Stimulated activated CD8-positive, alpha-beta memory T cell treated with anti-CD3 and anti-CD28 coated beads, Interleukin-12 subunit alpha, Interleukin-12 subunit beta, amount 100 ng/mL, for 24 hours (primary cell): ENCODE results near the gene CYP4B1.
"Not testable (repeated sequence)": the region's sequence is repeated elsewhere in the genome, so short reads cannot be mapped to it uniquely, and the experiment has no call there.

ENCODE experiments used
- DNase-seq: peaks from one replicate; pipeline ENCODE4 v3.0.0-alpha.2; 2020; ENCODE audit errors: extremely low read depth

Gene CYP4B1

DNA sequence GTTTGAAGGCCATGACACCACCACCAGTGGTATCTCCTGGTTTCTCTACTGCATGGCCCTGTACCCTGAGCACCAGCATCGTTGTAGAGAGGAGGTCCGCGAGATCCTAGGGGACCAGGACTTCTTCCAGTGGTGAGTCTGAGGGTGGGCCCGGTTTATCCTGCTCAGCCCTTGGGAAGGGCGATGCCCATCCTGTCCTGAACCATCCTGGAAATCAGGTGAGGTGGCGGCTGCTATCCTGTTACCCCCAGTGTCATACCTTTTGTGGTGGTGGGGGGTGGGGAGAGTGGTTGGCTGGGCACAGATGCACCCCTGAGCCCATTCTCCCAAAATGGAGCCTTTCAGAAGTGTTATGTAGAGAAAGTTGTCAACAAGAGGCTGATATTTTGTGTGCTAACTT, 16.3 kb downstream of the CYP4B1 start:
- no peak for DNase-seq

GRCh38 chr1:46816930-46817329, 18.1 kb downstream of the CYP4B1 start:
- no peak for DNase-seq

GRCh38 chr1:46817814-46818213, 19.0 kb downstream of the CYP4B1 start:
- DNase-seq, result no peak

DNA sequence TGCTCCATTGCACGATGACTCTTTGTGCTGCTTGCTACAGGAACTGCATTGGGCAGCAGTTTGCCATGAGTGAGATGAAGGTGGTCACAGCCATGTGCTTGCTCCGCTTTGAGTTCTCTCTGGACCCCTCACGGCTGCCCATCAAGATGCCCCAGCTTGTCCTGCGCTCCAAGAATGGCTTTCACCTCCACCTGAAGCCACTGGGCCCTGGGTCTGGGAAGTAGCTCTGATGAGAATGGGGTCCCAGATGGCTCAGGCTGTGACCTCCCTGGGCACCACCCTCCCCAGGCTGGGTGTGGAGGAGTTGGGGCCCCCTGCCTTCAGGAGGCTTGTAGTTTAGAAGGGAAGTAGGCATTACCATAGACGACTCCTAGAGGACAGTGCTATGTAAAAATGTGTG, 19.7 kb downstream of the CYP4B1 start:
- DNase-seq, result no peak

DNA sequence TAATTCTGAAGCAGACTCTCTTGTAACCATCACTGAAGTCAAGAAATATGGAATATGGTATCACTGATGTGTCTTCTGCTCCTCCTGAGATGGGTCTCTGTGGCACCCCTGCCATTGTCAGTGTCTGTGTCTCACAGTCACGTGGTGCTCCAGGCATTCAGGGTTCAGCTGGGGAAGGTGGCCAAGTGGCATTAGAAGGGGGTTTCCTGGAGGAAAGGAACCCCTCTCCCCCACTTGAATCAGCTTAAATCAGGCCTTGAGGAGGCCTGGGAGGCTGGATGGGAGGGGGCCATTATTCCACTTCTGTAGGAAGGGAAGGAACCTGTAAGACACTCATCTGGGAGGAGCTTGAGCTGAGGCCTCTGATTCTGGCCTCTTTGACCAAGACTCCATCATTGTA, 20.5 kb downstream of the CYP4B1 start:
- no peak for DNase-seq

DNA sequence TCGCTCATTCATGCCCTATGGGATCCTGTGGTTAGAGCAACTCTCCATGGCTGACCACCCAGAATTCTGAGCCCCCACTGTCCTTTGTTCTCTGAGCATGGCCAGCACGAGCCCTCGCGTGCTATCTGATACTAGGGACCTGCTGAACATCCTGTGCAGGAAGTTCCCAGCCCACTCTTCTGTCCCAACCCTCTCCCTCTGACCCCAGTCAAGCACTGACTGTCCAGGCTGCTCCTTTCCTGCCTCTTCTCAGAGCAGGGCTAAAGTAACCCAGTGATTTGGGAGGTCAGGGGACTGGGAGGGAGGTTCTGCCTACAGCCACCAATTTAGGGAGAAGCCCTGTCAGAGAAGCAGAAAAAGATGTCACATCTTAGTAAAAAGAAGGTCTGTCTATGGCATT, 21.2 kb downstream of the CYP4B1 start:
- no peak for DNase-seq

GRCh38 chr1:46820560-46821060, 21.8 kb downstream of the CYP4B1 start:
- no peak for DNase-seq

DNA sequence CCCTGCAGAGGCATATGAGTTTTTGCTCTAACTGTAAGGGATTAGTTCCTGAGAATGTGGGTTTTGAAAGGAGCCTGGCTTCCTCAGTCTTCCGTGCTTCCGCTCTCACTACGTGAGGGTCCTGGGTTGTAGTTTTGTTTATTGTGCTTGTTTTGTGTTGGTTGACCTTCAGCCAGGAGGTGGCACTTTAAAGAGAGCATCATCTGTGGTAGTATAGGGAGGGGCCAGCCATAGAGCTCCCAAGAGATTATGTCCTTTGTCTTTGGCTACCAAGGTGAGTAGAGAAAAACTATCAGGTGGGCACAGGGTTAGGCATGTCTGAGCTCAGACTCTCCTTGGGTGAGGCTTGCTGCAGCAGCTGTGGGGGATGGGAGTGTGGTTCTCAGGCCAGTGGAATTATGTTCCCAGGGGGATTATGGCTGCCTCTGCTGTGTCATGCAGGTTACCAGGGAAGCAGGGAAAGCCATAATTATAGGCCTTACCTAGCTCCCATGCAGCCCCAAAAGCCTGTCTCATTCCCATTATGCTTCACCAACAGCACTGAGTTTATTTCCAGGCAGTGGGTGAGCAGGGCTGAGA, 23.5 kb downstream of the CYP4B1 start:
- no peak for DNase-seq

DNA sequence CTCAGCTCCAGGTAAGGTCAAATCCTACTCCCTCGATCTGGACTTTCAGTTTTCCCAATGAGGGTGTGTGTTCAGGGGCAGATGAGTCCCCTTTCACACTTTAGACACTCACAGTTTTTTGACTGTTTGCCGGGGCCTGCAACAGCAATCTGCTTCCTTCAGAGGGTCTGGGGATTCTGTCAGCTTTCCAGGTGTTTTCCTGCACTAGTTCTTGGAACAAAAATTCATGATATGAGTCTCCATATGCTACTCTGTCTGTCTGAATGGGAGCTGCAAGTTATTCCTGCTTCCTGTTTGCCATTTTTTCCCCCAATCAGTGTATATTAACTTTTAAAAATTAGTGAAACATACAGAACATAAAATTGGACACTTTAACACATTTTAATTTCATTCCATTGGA, 24.3 kb downstream of the CYP4B1 start:
- DNase-seq, result no peak

- DNase-seq, result not testable (repeated sequence)
These were observed 28.0 kb downstream of the CYP4B1 start for GRCh38 chr1:46826892-46827291.

GRCh38 chr1:46830665-46831322, 31.9 kb downstream of the CYP4B1 start:
- DNase-seq, result no peak

DNA sequence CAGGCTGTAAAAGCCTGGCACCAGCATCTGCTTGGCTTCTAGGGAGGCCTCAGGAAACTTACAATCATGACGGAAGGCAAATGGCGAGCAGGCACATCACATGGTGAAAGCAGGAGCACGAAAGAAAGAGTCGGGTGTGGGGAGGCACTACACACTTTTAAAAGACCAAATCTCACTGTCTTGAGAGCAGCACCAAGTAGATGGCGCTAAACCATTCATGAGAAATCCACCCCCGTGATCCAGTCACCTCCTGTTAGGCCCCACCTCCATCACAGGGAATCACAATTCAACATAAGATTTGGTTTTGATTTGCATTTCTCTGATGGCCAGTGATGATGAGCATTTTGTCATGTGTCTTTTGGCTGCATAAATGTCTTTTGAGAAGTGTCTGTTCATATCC, 36.6 kb downstream of the CYP4B1 start:
- not testable (repeated sequence) for DNase-seq

- DNase-seq, result not testable (repeated sequence)
These were observed 47.5 kb downstream of the CYP4B1 start for GRCh38 chr1:46846386-46846785.

DNA sequence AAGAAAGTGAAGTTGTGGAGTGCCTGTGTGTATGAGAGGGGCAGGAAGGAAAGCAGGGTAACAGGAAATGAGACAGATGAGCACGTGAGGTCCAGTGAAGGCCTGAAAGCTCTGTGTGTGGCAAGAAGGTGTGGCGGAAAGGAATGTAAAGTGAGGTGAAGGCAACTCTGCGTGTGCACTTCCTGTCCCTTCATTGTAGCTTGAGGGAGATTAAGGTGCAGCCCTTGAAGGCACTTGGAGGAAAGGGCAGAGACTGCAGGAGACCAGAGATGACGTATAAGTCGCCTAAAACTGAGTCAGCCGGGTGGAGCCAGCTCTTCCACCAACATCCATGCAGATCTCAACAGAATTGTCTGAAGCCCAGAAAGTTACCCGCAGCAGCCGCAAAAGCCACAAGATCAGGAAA, 58.8 kb downstream of the CYP4B1 start:
- DNase-seq, result not testable (repeated sequence)

GRCh38 chr1:46862348-46862747, 63.5 kb downstream of the CYP4B1 start:
- DNase-seq, result no peak
